ENCODE measurements around the gene TOP3A.

GRCh38 chr17:18280249-18280648, 34.5 kb downstream of the TOP3A start:
- TF ChIP-seq CTCF (IDR thresholded peaks at IDR 0.05) = no peak
- TF ChIP-seq POLR2A (IDR thresholded peaks at IDR 0.05) = no peak
- TF ChIP-seq EP300 (IDR thresholded peaks at IDR 0.05) = no peak
- TF ChIP-seq POLR2AphosphoS5 (IDR thresholded peaks at IDR 0.05) = no peak
